Mesendoderm (in vitro differentiated cells): ENCODE results near the gene TBCA.

ENCODE experiments used
- DNase-seq: peaks from one replicate; pipeline ENCODE4 v3.0.0; 2013
- H2AK5ac ChIP-seq: 2 replicates; pipeline ENCODE4 v1.6.1; 2013; ENCODE audit warnings: low read length, inconsistent platforms
- H2BK120ac ChIP-seq: 2 replicates; pipeline ENCODE4 v1.6.1; 2013; ENCODE audit warnings: low read depth, mild to moderate bottlenecking, low read length, moderate library complexity, mixed read lengths
- H2BK15ac ChIP-seq: replicated peaks from 2 replicates; pipeline ENCODE4 v1.6.1; 2013; ENCODE audit warnings: low read depth, mild to moderate bottlenecking, moderate library complexity
- H2BK5ac ChIP-seq: 2 replicates; pipeline ENCODE4 v1.6.1; 2013; ENCODE audit warnings: low read length, inconsistent platforms
- H3K18ac ChIP-seq: 2 replicates; pipeline ENCODE4 v1.6.1; 2013; ENCODE audit warnings: mild to moderate bottlenecking, low read length, mixed read lengths
- H3K23ac ChIP-seq: one replicate; pipeline ENCODE4 v1.6.1; 2013; ENCODE audit warnings: low read length
- H3K27ac ChIP-seq: 2 replicates; pipeline ENCODE4 v1.5.1; 2013; ENCODE audit warnings: low read depth, mild to moderate bottlenecking, inconsistent platforms, low read length, moderate library complexity
- H3K27me3 ChIP-seq: 2 replicates; pipeline ENCODE4 v1.6.1; 2013; ENCODE audit warnings: low read length, control low read depth, mild to moderate bottlenecking, inconsistent platforms; ENCODE audit not compliant: insufficient read depth, poor library complexity
- H3K36me3 ChIP-seq: 2 replicates; pipeline ENCODE4 v1.6.1; 2013; ENCODE audit warnings: low read length, inconsistent platforms; ENCODE audit not compliant: control insufficient read depth, insufficient read depth
- H3K4ac ChIP-seq: one replicate; pipeline ENCODE4 v1.6.1; 2013; ENCODE audit warnings: low read depth, mild to moderate bottlenecking, low read length, moderate library complexity
- H3K4me1 ChIP-seq: 2 replicates; pipeline ENCODE4 v1.6.1; 2013; ENCODE audit warnings: low read depth, low read length, inconsistent platforms; ENCODE audit not compliant: control insufficient read depth
- H3K4me2 ChIP-seq: 2 replicates; pipeline ENCODE4 v1.6.1; 2013; ENCODE audit warnings: low read length
- H3K4me3 ChIP-seq: 2 replicates; pipeline ENCODE4 v1.5.1; 2013; ENCODE audit warnings: mild to moderate bottlenecking, low read length
- H3K56ac ChIP-seq: one replicate; pipeline ENCODE4 v1.6.1; 2013; ENCODE audit warnings: low read length
- H3K79me1 ChIP-seq: 2 replicates; pipeline ENCODE4 v1.6.1; 2013; ENCODE audit warnings: low read length, inconsistent platforms
- H3K79me2 ChIP-seq: 2 replicates; pipeline ENCODE4 v1.6.1; 2013; ENCODE audit warnings: mild to moderate bottlenecking, low read length; ENCODE audit not compliant: control insufficient read depth, insufficient read depth
- H3K9ac ChIP-seq: 2 replicates; pipeline ENCODE4 v1.6.1; 2013; ENCODE audit warnings: low read length, inconsistent platforms
- H4K5ac ChIP-seq: one replicate; pipeline ENCODE4 v1.6.1; 2013; ENCODE audit warnings: low read length
- H4K8ac ChIP-seq: one replicate; pipeline ENCODE4 v1.6.1; 2013; ENCODE audit warnings: low read depth, mild to moderate bottlenecking, control low read depth, low read length, moderate library complexity
- WGBS: extraction: QIAGEN DNeasy Blood & Tissue Kit; methylation state at CpG from one replicate; pipeline ENCODE4 v1.1.7; 2013; ENCODE audit warnings: low lambda C conversion rate, missing lambda C conversion rate; ENCODE audit not compliant: insufficient coverage; ENCODE audit errors: extremely low coverage; 5-methylcytosine and 5-hydroxymethylcytosine counted together

TBCA gene

DNA sequence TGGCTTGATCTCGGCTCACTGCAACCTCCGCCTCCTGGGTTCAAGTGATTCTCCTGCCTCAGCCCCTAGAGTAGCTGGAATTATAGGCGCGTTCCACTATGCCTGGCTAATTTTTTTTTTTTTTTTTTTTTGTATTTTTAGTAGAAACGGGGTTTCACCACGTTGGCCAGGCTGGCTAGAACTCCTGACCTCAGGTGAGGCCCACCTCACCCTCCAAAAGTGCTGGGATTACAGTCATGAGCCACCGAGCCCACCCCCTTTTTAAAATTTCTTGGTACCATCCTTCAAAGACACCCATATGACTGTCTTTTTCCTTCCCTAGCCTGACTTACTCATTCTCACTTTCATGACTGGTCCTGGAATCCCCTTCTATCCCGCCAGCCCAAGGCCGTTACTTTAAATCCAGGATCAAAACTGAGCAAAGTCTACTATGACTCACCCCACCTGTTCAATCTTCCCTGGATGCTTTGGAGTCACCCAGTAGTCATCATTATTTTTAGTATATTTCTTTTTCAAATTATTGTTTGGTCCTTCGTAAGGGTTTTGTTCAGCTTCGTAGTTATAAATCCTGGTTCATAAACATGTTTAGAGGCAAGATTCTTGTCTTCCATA is 1.2 kb upstream of the TBCA start:
- H3K79me2 ChIP-seq, result peaks cover 27% of the 10 kb centered on the region
- no peak overlapping the region for H3K27ac ChIP-seq
- no peak overlapping the region for H4K8ac ChIP-seq
- no peak overlapping the region for H4K5ac ChIP-seq
- DNase-seq, result no peak
- no peak overlapping the region for H2AK5ac ChIP-seq
- H3K4me1 ChIP-seq, result peaks cover 6% of the 10 kb centered on the region
- no peak overlapping the region for H3K9ac ChIP-seq
- no peak overlapping the region for H3K18ac ChIP-seq
- H3K36me3 ChIP-seq, result no peaks in the 10 kb centered on the region
- H3K56ac ChIP-seq, result no peak overlapping the region
- no CpG with 5 or more reads among the region's 11 CpGs for WGBS
- no peaks in the 10 kb centered on the region for H3K79me1 ChIP-seq
- no peak overlapping the region for H3K23ac ChIP-seq
- H2BK5ac ChIP-seq, result no peak overlapping the region
- peak overlapping the region; percentile 55 for H3K4ac ChIP-seq
- no peaks in the 10 kb centered on the region for H3K27me3 ChIP-seq
- H2BK120ac ChIP-seq, result no peak overlapping the region
- no peak overlapping the region for H3K4me2 ChIP-seq
- no peak overlapping the region for H2BK15ac ChIP-seq
- no peak overlapping the region for H3K4me3 ChIP-seq

DNA sequence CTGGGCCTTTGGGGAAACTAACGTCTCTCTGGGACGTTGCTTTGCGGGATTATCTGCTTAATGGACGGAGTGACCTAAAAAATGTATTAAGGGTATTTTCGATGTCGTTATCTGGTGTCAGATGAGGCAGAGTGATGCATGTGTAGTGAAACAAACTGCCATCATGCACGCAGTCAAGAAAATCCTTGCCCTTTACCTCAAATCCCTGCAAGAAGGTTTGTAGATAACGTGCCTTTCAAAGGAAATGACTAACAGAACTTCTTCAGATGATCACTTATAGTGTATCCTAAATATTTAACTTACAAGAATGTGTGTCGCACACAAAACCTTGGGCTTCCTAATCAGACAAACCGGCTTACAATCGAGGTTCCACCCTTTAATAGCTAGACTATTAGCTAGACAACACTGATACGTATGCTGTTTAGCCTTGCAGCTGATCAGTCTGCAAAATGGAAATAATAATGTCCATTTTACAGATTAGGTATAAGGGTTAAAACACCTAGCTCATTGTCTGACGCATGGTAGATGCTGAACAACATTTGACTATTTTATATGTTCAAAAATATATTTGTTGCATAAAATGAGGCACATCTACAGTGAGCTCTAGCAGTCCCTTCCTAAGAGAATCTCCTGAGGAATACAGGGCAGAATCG is 541 bp upstream of the TBCA start:
- Histone ChIP-seq H3K27ac (no peak overlapping the region), H3K4me1 (peaks cover 6% of the 10 kb centered on the region), H3K79me1 (no peaks in the 10 kb centered on the region), H2BK15ac (no peak overlapping the region), H3K79me2 (peaks cover 31% of the 10 kb centered on the region), H3K23ac (no peak overlapping the region), H2AK5ac (no peak overlapping the region), H3K4ac (no peak overlapping the region), H3K56ac (peak overlapping the region; percentile 88), H2BK5ac (no peak overlapping the region), H2BK120ac (no peak overlapping the region), H3K9ac (peak overlapping the region; percentile 74), H3K18ac (no peak overlapping the region), H4K5ac (no peak overlapping the region), H3K36me3 (no peaks in the 10 kb centered on the region), H3K27me3 (no peaks in the 10 kb centered on the region), H4K8ac (no peak overlapping the region), H3K4me3 (peak overlapping the region; percentile 15), H3K4me2 (peak overlapping the region; percentile 78)
- no CpG with 5 or more reads among the region's 14 CpGs for WGBS
- DNase-seq, result no peak

DNA sequence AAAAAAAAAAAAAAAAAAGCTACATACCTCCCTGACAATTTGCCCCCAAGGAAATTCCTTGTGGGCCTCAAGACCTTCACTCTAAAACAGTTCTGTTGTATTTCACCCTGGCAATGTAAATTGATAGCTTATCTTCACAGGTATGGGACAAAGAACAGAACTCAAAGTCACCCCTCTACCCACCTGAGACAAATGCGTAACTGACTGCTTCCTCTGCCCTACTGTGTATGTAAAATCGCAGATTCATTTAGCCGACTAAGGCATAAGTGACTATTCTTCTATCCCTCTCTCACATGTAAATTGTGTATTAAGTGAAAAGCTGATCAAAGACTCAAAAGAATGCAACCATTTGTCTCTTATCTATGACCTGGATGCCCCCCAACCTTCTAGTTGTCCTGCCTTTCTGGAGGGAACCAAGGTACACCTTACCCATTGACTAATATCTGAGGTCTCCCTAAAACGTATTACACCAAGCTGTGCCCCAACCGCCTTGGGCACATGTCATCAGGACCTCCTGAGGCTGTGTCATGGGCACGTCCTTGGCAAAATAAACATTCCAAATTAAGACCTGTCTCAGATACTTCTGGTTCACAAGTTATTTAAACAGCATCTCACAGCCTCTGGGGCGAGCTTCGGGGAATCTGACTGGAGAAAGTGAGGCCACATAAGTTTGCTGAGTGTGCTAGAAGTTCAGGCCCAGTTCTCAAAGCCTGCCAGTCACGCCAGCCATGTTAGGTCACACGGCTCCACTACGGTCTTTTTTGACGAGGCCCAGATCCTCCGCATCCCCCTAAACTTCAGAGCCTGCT is 954 bp downstream of the TBCA start:
- Histone ChIP-seq H3K4ac (peak overlapping the region; percentile 74), H3K4me1 (peaks cover 6% of the 10 kb centered on the region), H3K27me3 (no peaks in the 10 kb centered on the region), H3K36me3 (no peaks in the 10 kb centered on the region), H2BK120ac (no peak overlapping the region), H3K4me3 (peak overlapping the region; percentile 85), H3K79me1 (no peaks in the 10 kb centered on the region), H3K4me2 (peak overlapping the region; percentile 58), H2BK5ac (peak overlapping the region; percentile 77), H3K9ac (peak overlapping the region; percentile 93), H2BK15ac (no peak overlapping the region), H2AK5ac (peak overlapping the region; percentile 5), H3K18ac (peak overlapping the region; percentile 77), H3K56ac (peak overlapping the region; percentile 95), H3K79me2 (peaks cover 44% of the 10 kb centered on the region), H3K27ac (peak overlapping the region; percentile 81), H4K8ac (no peak overlapping the region), H3K23ac (peak overlapping the region; percentile 67), H4K5ac (no peak overlapping the region)
- DNase-seq, result peak; percentile 85
- no CpG with 5 or more reads among the region's 13 CpGs for WGBS

DNA sequence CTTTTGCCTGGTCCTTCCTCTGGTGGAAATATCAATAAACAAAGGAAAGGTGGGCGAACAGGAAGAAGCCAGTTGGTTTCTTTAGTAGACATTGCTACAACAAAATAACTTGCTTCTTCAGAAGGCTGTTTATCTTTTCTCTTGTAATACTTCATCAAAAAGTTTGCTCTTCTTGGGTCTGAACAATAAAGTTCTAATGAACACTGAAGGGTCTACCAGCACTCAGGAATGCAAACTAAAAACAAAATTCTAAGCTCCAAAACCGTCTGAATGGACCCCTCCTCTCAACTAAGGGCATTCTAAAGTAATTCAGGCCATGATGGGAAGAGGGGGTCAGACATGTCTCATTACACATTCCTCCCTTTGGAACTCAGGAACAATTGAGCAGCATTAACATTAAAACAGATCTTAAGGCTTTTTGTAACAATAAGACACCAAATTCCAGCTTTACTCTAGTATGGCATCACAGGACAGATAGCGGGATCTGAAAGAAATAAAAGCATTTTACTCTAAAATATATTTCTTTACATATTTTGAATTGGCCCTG is 2.3 kb downstream of the TBCA start:
- Histone ChIP-seq H2BK15ac (no peak overlapping the region), H3K4ac (no peak overlapping the region), H4K8ac (no peak overlapping the region), H2BK120ac (no peak overlapping the region), H4K5ac (no peak overlapping the region), H2BK5ac (no peak overlapping the region), H3K56ac (peak overlapping the region; percentile 76), H3K18ac (no peak overlapping the region), H2AK5ac (no peak overlapping the region), H3K4me2 (peak overlapping the region; percentile 48), H3K4me1 (peaks cover 6% of the 10 kb centered on the region), H3K79me2 (peaks cover 53% of the 10 kb centered on the region), H3K27me3 (no peaks in the 10 kb centered on the region), H3K9ac (peak overlapping the region; percentile 59), H3K27ac (no peak overlapping the region), H3K36me3 (no peaks in the 10 kb centered on the region), H3K23ac (no peak overlapping the region), H3K79me1 (peaks cover 2% of the 10 kb centered on the region), H3K4me3 (peak overlapping the region; percentile 16)
- DNase-seq, result peak; percentile 26
- no CpG with 5 or more reads among the region's 3 CpGs for WGBS

DNA sequence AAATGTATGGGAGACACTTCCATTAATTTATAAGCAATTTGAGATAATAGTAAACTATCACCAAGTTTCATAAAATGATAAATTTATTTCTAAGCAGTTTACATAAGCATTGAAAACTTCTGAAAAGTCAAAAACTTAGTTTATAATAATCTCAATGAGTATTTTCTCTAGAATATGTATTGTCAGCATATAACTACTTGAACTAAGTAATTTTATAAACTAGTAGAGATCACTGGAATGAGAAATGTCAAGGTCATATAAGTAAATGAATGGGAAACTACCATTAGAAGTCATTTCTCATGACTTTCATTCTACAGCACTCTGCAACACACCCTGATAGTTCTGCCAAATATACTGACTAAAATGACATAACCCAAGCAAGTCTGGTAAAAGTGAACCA is 3.4 kb downstream of the TBCA start:
- Histone ChIP-seq H3K36me3 (no peaks in the 10 kb centered on the region), H3K4me3 (no peak overlapping the region)

More for the DNA sequence above, 3.4 kb downstream of the TBCA start:
- no peak for DNase-seq
- Histone ChIP-seq H3K18ac (no peak overlapping the region), H3K56ac (no peak overlapping the region), H3K4ac (no peak overlapping the region), H2BK120ac (no peak overlapping the region), H3K23ac (no peak overlapping the region), H3K79me1 (peaks cover 2% of the 10 kb centered on the region), H2BK5ac (no peak overlapping the region), H4K5ac (no peak overlapping the region), H3K4me1 (peaks cover 6% of the 10 kb centered on the region), H3K79me2 (peaks cover 62% of the 10 kb centered on the region), H3K9ac (no peak overlapping the region), H2AK5ac (no peak overlapping the region), H3K4me2 (no peak overlapping the region), H3K27ac (no peak overlapping the region), H3K27me3 (no peaks in the 10 kb centered on the region), H4K8ac (no peak overlapping the region), H2BK15ac (no peak overlapping the region)
